GM19351 (cell line): ENCODE measurements around the gene UNC5A.

ENCODE experiments used
- ATAC-seq: cut with Tn5 transposase; IDR thresholded peaks from one replicate; pipeline ENCODE4 v1.9.1; 2021; ENCODE audit warnings: mild to moderate bottlenecking, moderate library complexity; ENCODE audit not compliant: unreplicated experiment

UNC5A gene

DNA sequence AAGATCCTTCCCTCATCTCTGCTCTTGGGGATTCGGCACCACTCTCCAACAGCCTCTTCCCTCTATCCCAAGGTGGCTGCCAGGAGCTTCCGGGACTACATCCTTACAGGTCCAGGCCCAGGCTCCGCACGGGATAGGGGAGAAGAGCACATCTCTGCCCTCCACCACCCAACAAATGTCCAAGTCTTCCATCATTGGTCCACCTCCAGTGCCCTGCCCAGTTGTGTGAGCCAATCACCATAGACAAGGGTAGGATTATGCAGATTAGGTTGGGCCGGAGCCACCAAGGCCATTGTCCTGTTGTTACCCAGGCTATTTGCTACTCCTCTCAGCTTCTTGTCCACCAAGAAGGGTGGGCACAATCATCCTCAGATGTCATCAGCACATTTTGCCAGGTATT, 9.1 kb downstream of the UNC5A start:
- ATAC-seq = no peak

DNA sequence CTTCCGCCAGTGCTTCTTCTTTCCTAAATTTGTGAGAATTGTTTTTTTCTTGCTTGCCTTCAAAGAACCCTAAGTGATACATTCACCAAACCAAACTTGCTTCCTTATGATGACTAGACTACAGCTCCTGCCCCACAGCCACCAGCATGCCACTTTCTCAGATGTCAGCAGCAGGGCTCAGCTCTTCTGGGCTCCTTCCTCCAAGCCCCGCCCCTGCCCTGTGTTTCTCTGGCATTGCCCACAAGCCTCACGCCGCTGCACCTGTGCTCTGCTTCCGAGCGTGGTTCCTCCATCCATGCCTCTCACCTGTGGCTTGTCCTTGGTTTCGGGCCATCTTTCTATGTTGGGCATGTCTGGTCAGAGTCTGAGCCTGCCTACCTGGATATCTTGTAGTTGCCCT, 10.6 kb downstream of the UNC5A start:
- ATAC-seq = no peak

DNA sequence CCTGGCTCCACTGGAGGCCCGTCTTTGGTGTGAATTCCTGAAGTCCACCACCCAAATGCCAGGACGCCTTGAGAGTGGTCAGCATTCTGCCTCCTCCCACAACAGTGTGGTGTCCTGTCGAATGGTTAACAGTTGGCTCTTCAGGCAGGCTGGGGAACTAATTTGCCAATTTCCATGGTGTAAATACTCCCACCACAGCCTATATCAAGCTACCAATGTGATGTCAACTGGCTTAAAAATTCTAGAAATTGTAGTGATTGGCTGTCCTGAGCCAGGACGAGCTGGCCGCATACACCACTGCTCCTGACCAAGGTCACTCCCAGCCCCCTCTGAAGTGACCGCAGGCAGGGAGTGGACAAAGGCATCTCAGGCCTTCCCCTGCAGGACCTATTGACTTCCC, 11.1 kb downstream of the UNC5A start:
- no peak for ATAC-seq

DNA sequence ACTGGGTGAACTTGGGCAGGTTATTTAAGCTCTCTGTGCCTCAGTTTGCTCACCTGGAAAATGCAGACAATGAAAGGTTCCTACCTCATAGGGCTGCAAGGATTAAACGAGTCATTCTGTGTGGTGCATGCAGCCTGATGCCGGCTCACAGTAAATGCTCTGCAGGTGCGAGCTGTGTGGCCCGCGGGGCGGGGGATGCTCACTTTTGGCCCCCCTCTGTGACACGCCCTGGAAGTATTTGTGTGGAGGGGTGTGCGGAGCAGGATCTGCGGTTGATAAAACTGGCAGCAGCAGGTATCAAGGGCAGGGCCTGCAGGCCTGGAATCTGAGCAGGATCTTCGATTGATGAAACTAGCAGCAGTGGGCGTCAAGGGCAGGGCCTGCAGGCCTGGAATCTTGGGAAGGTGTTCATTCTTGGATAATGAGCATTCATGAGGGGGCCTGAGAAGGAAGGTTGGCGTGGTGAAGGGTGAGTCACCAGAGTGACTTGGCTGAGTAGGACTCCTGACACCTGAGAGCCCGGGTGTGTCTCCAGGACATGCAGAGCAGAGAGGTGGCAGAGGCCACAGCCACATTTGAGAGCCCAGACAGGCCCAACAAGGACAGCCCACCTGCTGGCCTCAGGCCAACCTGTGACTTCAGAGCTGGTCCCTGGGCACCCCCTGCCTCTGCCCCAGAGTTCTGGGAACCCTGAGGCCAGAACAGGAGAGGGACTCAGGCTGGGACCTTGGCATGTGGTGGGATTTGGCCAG, 11.9 kb downstream of the UNC5A start:
- no peak for ATAC-seq

DNA sequence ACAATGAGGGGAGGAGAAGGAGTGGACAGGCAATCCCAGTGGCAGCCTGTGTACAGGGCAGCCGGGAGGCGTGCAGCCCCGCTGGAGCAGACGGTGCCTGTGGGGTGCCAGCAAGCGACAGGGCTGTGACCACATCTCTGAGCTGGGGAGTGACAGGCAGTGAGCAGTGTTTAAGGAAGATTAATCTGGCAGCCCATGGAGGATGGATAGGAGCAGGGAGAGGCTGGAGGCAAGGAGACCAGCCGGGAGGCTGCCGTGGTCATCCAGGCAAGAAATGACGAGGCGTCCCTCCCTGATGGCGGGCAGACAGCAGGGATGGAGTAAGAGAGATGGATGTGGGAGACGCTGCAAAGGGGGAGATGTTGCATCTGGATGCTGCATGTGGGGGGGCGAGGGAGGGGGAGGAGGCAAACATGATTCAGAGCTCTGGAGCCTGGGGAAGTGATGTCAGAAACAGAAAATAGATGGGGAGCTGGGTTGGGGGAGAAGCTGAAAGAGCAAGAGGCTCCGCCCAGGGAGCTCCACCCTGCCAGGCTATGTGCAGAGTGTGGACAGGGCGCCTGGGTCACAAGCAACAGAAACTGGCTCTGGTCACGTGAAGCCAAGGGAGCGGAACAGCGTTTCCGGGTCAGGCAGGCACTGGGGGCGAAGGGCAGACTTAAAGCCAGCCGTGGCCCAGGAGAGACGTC, 12.6 kb downstream of the UNC5A start:
- no peak for ATAC-seq

DNA sequence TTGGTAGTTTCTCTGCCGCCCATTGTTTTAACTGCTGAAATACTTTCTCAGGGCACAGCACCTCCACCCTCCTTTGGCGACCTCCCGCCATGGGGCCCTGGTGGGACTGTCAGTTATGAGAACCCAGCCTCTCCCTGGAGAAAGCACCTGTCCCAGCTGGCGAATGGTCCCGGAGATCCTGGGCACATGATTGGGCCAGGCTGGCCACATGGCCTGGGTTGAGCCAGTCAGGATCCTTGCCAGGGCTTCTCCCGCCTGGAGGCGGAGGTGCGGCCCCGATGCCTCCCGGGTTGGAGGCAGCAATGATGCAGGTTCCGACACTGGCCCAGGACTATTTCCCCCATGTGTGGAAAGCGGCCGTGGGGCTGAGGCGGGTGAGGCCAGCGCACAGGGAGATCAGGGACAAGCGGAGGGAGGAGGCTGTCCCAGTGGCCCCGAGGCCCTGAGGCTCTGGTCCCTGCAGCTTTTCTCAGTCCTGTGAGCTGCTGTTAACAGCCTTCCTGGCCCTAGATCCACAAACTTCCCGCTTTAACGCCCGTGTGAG, 13.6 kb downstream of the UNC5A start:
- no peak for ATAC-seq

DNA sequence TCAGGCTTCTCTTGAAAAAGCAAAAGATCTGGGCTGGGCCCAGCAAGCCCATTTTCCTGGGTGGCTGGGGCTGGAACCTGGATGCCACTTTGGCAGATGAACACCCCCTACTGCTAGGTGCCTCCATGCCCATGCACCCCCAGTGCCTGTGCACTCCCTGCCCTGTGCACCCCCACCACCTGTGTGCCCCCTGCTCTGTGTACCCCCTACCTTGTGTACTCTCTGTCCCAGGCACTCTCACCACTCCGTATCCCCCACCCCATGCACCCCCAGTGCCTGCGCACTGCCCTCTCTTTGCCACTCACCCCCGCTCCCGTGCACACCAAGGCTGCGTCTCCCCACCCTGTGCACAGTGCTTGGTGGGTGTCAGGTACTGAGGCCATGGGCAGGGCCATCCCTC, 14.2 kb downstream of the UNC5A start:
- no peak for ATAC-seq

DNA sequence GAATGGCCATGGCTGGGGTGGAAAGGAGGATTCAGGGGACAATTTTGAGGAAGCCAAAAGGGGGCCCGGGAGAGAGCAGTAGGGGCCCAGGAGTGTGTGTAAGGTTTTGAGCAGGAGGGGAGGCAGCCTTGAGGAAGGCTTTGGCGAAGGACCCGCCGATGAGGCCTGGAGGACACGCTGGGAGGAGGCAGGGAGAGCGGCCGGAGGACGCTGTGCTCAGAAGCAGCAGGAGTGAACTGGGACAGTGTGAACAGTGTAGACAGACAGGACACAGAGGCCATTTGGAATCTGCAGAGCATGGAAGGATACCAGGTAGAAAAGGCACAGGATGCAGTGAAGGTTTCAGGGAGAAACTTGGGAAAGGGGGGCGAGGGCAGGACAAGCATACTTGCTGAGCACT, 14.9 kb downstream of the UNC5A start:
- ATAC-seq = no peak

DNA sequence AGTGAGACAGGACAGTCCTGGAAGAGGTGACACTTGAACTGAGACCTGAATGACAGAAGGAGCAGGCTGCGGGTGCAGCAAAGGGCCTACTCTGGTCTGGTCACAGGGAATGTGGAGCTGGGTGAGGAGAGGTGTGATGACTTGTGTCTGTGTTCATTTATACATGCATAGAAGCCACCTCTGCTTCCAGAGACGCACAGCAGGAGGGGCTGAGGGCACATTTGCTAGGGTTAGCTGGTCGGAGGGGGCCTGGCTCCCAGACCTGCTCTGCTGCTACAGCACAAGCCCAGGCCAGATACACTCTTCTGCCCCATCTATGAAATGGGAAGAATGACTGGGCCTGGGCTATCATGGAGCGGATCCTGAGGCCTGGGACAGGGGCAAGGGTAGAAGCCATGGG, 15.6 kb downstream of the UNC5A start:
- no peak for ATAC-seq

DNA sequence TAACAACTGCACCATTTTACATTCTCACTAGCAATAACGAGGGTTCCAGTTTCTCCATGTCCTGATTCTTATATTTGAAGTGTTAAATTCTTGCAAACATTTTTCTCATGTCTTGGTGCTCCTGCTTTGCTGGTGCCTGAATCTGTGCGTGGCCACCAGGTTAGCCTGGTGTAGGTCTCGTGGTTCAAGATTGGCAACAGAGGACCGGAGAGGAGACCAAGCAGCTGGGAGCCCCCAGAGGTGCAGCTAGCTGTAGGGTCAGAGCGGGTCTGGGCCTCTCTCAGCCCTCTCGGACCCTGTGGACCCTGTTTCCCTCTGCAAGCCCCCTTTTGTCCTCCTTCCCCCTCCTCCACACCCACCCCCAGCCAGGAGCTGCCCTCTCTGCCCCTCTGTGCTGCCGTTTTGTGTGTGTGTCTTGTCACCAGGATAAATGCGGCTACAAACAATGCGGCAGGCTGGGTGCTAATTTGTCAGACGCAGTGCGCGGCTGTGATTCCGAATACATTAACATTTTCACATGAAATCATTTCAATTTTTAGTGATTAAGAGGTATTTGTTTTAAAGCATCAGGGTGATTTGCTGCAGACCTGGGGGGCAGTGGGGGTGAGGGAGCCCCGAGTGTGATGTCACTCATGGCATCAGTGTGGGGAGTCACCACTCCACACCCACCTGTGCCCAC, 17.5 kb downstream of the UNC5A start:
- no peak for ATAC-seq

DNA sequence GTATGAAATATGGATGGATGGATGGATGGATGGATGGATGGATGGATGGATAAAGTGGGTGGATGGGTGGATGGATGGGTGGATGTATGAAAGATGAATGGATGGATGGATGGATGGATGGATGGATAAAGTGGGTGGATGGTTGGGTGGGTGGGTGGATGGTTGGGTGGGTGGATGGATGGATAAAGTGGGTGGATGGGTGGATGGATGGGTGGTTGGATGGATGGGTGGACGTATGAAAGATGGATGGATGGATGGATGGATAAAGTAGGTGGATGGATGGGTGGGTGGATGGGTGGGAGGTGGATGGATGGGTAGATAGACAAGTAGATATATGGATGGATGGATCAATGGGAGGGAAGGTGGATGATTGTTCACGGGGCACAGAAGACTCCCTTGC, 19.0 kb downstream of the UNC5A start:
- no peak for ATAC-seq

DNA sequence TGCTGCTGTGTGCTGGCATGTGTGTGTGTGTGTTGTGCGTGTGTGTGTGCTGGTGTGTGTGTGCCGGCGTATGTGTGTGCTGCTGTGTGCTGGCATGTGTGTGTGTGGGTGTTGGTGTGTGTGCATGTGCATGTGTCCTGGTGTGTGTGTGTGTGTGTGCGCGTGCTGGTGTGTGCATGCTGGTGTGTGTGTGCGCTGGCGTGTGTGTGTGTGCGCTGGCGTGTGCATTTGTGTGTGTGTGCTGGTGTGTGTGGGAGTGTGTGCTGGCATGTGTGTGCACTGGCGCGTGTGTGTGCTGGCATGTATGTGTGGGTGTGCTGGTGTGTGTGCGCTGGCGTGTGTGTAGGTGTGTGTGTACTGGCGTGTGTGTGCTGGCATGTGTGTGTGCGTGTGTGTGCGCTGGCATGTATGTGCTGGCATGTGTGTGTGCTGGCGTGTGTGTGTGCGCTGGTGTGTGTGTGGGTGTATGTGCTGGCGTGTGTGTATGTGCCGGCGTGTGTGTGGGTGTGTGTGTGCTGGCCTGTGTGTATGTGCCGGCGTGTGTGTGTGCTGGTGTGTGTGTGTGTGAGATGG, 20.1 kb downstream of the UNC5A start:
- ATAC-seq = no peak

DNA sequence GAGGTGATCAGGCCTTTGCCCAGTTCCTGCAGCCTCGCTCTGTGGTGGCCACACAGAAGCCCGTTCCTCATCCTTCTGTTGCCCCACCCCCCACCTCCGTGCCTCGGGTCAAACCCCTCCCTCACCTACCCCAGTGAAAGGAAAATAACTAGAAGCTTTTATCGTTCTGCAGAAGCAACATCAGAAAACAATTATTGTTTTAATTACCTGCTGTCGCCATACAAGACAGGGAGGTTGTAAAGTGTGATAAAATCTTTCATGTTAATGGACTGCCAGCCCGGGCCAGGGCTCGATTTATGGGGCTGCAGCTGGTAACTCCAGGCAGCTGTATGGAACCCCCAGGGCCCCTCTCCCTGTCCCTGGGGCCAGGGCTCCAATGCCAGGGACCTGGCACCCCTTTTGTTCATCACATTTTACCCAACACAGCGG, 20.6 kb downstream of the UNC5A start:
- ATAC-seq = no peak

DNA sequence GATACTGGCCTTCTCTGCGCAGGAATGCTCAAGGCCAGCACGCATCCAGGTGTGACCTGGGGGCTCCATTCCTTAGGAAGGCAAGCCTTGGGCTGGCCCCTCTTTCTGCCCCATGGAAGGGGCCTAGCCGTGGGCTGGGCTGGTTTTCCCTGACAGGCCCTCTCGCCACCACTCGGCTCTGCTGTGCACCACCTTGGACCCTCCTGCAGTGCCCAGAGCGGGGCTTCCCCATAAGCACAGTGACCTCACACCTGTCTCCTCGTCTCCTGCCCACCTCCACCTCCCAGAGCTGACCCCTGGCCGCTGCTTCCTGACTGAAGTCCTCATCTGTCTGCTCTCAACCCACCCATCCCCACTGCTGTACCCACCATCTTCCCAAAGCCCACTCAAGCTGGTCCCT, 21.1 kb downstream of the UNC5A start:
- ATAC-seq = no peak

DNA sequence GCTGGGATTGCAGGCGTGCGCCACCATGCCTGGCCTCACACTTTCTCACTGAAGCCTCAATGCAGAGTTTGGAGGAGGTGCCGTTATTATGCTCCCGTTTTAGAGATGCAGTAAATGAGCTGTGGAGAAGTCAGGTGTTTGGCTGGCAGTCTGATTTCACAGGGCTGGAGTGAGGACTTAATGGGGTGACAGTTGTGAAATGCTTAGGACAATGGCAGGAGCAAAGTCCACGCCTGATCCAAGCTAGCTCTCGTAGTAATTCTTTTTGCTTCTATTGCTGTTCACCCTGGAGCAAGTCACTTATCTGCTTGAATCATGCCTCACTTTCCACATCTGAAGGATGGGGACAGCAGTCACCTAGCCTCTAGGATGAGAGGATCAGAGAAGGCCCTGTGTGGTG, 21.8 kb downstream of the UNC5A start:
- ATAC-seq = no peak

DNA sequence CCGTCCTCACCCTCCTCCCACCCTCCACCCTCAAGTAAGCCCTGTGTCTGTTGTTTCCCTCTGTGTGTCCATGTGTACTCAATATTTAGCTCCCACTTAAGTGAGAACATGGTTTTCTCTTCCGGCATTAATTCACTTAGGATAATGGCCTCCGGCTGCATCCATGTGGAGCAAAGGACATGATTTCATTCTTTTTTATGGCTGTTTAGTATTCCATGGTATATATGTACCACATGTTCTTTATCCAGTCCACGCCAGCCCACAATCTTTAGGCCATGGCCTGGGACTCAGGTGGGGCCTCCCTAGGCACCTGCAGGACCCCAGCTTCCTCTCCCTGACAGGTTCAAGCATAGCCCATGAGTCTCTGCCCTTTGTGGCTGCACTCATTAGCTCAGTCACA, 22.9 kb downstream of the UNC5A start:
- no peak for ATAC-seq

DNA sequence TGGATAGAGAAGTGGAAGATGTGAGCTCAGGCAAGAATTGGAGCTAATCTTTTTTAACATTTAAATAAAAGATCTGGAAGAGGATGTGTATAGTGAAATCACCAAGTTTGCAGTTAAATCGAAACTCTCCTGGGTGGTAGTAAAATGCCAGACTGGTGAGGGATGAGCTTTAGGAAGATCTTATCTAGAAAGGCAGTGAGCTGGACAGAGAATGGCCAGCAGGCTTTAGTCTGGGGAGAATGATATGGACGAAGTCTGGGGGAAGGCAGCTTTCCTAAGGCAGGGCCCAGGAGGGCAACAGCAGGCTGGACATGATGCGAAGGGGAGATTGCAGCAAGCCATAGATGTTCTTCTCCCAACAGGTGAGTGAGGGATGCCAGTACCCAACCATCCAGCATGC, 25.6 kb downstream of the UNC5A start:
- no peak for ATAC-seq

DNA sequence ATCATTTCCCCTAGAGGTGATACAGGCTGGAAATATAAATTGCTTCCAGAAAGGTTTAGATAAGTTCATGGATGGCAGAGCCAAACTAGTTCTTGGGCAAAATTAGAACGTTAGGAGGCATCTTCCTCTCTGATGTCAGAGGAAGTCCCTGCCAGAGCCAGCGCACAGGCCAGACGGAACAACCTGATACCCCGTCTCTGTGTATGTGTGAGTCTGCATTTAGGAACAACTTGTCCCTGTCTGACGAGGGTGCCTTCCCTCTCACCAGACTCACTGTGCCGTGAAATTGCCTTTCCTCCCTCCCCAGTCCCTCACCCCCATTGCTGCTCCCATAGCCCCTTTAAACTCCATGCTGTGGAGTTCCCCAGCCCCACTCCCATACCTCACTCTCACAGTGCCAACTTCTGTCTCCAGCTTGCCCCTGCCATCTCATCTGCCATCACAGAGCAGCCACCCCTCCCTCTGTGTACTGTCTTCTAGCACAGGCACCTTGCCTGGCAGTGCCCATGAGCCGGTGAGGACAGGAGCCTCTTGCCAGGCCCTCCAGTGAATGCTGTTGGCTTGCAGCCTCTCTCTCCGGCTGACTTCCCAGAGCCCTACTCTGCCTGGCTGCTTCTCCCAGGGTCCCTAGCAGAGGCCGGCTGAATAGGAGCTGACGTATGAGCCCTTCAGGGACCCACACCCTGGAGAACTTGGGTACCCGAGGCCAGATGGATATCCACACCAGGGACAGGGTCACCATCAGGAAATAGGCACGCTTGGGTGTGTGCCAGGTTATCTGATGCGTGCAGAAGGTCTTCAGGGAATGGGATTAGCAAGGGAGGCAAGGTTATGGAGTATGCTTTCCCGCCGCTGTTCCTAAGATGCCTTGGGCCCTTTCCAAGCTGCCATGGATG, 26.7 kb downstream of the UNC5A start:
- no peak for ATAC-seq

DNA sequence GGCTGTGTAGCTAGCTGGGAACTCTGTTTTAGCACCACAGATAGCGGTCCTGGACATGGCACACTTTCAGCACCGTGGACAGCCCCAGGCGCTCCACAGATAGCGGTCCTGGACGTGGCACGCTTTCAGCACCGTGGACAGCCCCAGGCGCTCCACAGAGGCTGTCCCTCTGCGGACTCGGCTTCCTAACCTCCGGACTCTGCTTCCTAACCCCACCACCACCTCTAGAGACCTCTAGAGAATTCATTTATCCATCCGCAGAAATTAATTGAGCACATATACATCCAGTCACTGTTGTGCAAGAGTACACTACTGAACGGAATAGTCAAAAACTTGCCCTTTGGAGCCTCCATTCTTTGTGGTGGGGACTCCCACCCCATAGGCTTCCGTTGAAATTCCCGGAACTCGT, 27.4 kb downstream of the UNC5A start:
- no peak for ATAC-seq

DNA sequence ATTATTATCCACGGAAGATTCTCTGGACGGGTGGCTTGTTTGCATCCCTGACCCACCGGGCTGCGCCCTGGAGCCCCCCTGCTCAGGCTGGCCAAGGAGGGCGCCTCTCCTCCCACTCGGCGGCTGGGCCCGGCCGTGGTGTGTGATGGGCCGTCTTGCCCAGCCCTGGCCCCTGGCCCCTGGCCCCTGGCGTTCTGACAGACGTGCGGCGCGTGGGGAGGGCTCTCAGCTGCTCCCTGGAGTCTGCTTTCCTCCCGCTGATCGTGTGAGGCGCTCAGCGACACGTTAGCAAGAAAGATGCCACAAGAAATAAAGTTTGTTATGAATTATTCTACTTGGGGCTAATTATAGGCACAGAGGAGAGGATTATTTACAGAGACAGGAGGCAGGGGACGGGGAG, 33.3 kb downstream of the UNC5A start:
- no peak for ATAC-seq

DNA sequence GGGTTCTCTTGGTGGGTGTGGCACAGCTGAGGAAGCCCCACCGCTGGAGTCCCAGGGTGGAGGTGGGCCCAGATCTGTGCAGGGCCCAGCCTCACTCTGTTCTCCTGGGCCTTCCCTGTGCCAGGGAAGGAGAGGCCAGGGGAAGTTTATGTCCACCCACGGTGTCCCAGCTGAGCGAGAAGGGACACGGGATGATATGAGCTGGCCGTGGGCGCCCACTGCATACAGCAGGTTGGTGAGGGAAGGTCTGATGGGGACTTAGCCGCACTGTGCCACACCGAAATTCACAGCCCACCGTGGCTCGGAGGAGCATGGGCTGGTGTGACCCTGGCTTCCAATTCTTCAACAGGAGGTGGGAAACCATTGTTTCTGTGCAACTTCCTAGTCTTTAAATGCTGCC, 33.9 kb downstream of the UNC5A start:
- ATAC-seq = no peak
